Activated CD8-positive, alpha-beta memory T cell treated with anti-CD3 and anti-CD28 coated beads, Interleukin-2, amount 50 U/mL, for 1 hour (primary cell): ENCODE results near the gene TEX54.
A peak's percentile ranks its signal among the peaks of the same experiment; 100 is the strongest.
"Not testable (repeated sequence)": the region's sequence is repeated elsewhere in the genome, so short reads cannot be mapped to it uniquely, and the experiment has no call there.

Experiments
- DNase-seq: peaks from one replicate; pipeline ENCODE4 v3.0.0-alpha.2; 2020; ENCODE audit errors: extremely low read depth

TEX54 gene

DNA sequence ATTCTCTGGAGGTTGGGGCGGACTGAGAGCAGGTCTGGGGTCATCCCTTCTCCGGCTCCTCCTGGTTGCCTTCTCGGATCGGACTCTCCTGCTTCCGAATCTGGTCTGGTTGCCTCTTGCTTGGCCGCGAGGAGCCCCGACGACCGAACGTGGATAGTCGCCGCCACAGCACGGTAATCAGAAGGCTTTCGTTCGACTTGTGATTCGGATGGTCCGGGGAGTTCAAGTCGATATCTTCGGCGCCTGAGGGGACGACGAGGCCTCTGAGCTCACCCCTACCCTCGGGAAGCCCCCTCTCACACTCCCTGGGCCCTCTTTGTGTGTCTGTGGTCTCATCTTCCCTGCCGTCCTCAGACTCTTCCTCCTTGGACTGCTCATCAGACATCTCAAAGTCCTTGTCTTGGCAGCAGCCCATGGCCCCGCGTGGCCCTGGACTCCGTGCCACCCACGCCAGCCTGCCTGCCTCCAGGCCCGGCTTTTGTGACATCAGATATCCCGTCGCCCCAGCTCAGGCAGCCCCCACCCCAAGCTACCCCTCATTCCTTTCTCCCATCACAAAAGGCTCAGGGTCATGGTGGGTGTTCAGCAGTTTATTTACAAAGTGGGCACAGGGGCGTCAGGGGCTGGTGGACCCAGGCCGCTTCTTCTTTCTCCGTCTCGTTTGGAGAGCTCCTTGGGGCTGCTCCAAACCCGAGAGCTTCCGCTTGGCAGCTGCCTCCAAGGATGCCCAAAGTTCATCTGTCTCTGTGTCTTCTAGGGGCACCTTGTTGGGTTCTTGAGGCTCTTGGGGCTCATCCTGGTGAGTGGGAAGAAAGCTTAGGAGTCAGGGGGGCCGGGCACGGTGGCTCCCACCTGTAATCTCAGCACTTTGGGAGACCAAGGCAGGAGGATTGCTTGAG lies at the start of gene TEX54:
Gene TEX54, minus strand, starts transcription at position 506 of the 899 bp plus-strand sequence.
- no peak for DNase-seq

- DNase-seq: no peak
Observed at GRCh38 chr11:62882431-62882749, 49.7 kb upstream of the TEX54 start.

GRCh38 chr11:62881579-62882430 lies 49.2 kb upstream of the TEX54 start:
- peak; percentile 85 for DNase-seq

GRCh38 chr11:62880803-62881578 lies 48.4 kb upstream of the TEX54 start, which contains the start of gene SLC3A2:
Gene SLC3A2 (plus strand): TSS chr11:62880896. CDS start chr11:62881024, 128 bp downstream.
- DNase-seq: peak; percentile 43

DNA sequence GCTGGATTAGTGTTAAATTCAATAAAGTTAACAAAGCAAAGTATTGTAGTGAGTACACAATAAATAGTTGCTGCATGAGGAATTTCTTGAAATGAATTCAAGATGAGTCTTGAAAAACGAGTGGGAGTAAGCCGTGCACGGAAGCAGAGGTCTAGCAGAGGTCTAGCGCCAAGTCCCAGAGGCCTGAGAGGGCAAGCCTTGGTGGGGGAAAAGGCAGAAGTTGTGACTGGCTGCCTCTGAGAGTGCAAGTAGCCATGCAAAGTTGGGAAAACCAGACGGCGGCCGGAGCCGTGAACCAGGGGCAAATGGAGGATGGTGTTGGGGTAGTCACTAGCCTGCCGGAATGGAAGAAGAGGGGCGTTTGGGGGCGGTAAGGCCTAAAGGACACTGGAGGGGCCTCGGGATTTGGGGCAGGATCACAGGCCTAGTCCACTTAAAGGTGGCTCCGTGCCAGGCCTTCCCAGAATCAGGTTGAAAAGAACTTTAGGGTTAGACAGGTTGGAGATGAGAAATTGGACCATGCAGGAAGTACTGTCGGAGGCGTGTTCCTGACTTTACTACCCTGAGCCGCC lies 47.7 kb upstream of the TEX54 start:
- DNase-seq: no peak

GRCh38 chr11:62879235-62879978 lies 46.8 kb upstream of the TEX54 start:
- no peak for DNase-seq

- DNase-seq: no peak
Observed at GRCh38 chr11:62876712-62877111, 44.1 kb upstream of the TEX54 start.

GRCh38 chr11:62875698-62876478 lies 43.2 kb upstream of the TEX54 start:
- no peak for DNase-seq

DNA sequence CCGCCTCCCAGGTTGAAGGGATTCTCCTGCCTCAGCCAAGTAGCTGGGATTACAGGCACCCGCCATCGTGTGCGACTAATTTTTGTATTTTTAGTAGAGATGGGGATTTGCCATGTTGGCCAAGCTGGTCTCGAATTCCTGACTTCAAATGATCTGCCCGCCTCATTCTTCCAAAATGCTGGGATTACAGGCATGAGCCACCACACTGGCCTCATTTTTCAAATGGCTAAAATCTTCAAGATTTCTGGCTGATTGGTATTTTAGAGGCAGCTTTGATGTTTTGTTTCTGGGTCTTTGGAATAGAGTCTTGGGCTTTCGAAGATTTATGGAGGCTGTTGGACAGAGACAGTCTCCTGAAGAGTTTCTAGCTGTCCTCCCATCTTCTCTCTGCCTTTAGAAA lies 42.2 kb upstream of the TEX54 start:
- DNase-seq: no peak

- no peak for DNase-seq
Observed at GRCh38 chr11:62865635-62866034, 33.0 kb upstream of the TEX54 start.

DNA sequence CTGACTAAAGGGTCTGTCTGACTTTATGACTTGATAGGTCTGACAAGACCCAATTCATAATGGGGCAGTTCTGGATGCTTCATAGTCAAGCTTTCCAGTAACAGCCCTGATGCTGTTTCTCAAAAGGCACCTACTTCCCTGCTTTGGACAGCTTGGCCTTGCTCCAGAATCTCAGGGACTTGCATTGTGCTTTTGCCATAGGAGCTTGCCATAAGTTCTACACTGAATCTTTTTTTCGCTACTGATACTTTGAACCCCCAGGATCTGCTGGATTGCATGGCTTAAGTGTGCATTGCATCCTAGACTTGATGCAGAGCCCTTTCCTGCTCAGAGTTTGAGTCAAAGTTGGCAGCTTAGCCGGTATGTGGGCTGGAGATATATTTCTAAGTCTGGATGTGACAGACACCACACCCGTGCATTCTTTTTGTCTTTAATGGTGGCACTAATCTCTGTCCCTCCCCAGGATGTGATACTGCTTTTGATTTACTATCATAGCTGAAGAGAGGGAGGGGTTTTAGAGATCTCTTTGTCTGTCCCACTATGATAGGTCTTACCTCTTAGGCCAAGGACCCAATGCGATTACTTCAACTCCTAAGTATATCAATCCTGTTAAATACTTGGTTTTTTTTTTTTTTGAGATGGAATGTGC lies 31.2 kb upstream of the TEX54 start:
- no peak for DNase-seq

- DNase-seq: not testable (repeated sequence)
Observed at GRCh38 chr11:62861564-62862192, 29.0 kb upstream of the TEX54 start.

DNA sequence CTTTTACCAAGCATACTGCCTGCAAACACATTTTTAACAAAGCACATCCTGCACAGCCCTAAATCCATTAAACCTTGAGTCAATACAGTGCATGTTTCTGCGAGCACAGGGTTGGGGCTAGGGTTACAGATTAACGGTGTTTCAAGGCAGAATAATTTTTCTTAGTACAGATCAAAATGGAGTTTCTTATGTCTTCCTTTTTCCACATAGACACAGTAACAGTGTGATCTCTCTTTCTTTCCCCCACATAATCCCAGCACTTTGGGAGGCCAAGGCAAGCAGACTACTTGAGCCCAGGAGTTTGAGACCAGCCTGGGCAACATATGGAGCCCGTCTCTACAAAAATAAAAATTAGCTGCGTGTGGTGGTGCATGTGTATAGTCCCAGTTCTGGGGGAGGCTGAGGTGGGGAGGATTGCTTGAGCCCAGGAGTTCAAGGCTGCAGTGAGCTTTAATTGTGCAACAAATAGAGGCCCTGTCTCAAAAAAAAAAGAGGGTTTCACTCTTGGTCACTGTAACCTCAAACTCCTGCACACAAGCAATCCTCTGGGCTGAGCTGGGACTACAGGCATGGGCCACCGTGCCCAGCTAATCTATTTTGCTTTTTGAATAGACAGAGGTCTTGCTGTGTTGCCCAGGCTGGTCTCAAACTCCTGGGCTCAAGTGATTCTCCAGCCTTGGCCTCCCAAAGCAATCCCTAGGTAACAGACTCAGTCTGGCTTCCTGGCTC lies 28.4 kb upstream of the TEX54 start:
- no peak for DNase-seq

GRCh38 chr11:62859281-62859703 lies 26.7 kb upstream of the TEX54 start:
- DNase-seq: not testable (repeated sequence)

DNA sequence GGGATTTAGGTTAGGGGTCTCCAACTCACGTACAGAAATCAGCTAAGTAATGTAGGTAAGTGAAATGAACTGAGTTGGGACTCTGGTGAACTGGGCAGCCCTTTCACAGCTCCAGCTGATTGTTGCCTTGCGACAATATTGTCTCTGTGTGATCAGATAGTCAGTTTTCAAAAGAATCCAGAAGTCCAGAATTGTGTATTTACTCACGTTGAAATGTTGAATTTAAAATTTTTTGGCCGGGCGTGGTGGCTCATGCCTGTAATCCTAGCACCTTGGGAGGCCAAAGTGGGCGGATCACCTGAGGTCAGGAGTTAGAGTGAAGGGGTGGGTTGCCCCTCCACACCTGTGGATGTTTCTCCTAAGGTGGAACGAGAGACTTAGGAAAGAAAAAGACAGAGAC lies 25.6 kb upstream of the TEX54 start:
- no peak for DNase-seq

DNA sequence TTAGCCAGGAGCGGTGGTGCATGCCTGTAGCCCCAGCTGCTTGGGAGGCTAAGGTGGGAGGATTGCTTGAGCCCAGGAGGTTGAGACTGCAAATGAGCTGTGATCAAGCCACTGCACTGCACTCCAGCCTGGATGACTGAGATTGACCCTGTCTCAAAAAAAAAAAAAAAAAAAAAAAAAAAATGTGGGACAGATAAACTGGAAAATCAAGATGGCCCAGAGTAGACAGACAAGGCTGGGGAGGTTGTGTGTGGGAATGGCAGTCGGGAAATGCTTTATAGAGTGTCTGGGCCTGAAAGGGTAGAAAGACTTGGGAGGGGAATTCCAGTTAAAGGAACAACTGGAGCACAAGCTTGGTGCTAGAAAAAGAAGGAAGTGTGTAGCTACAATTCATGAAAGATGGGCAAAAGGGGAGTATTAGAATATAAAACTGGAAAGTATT lies 24.9 kb upstream of the TEX54 start:
- no peak for DNase-seq

GRCh38 chr11:62856333-62856895 lies 23.8 kb upstream of the TEX54 start:
- DNase-seq: no peak
